Activated T-helper 2 cell treated with anti-CD3 and anti-CD28 coated beads, Interferon-gamma antibody, Interleukin-2, Interleukin-4, amounts not matched to agents 10 μg/mL and 5 μg/mL and 100 μg/mL, durations not matched to agents 14 hours and 24 hours and 36 hours (primary cell): ENCODE data around the gene POLN. TPM values are rescaled to one million over a fixed set of nuclear protein-coding genes. Genes with fewer than 3 reads are reported as not detected.

Experiments used
- DNase-seq: peaks from one replicate; pipeline ENCODE4 v3.0.0; 2021; ENCODE audit warnings: low spot score
- H3K27ac Mint-ChIP-seq: one replicate; pipeline ENCODE4 v1.8.0; 2021; ENCODE audit warnings: mixed read lengths
- H3K27me3 Mint-ChIP-seq: one replicate; pipeline ENCODE4 v1.8.0; 2021; ENCODE audit warnings: low read depth, mixed read lengths
- H3K36me3 Mint-ChIP-seq: one replicate; pipeline ENCODE4 v1.8.0; 2021; ENCODE audit warnings: low read depth, mixed read lengths
- H3K4me1 Mint-ChIP-seq: one replicate; pipeline ENCODE4 v1.8.0; 2021; ENCODE audit warnings: low read depth, mixed read lengths
- H3K4me3 Mint-ChIP-seq: one replicate; pipeline ENCODE4 v1.8.0; 2021; ENCODE audit warnings: low read depth, mild to moderate bottlenecking, moderate library complexity, mixed read lengths
- H3K9me3 Mint-ChIP-seq: one replicate; pipeline ENCODE4 v1.8.0; 2021; ENCODE audit warnings: mixed read lengths
- intact Hi-C: fragments of 100-400 bp; cut with micrococcal nuclease; formaldehyde crosslinking; loops from one replicate; pipeline ENCODE4 v1.15.1; 2023
- total RNA-seq: library from RNA; stranded (reverse); gene quantifications from 2 replicates; pipeline ENCODE4 v1.2.3, GENCODE V29; 2022

POLN gene
- total RNA-seq, 1 donor from 2014 or later = 1.4 TPM

DNA sequence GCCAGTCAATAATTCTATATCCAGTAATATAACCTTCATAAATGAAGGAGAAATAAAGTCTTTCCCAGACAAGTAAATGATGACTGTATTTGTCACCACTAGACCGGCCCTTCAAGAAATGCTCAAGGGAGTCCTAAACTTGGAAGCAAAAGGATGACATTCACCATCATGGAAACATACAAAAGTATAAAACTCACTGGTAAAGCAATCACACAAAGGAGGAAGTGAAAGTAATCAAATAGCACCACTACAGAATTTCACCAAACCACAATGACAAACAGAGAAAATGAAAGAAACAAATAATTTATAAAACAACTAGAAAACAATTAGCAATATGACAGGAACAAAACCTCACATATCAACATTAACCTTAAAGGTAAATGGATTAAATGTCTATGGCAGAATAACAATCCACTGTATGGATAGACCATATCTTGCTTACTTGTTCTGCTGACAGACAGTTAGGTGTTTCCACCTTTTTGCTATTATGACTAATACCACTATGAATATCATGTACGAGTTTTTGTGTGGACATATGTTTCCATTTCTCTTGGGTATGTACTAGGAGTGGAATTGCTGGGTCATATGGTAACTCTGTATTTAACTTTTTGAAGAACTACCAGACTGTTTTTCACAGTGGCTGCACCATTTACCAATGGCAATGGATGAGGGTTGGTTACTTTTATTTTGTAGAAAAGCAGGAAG is 137.9 kb downstream of the POLN start:
- Mint-ChIP-seq H3K27me3 (peaks cover 4% of the 10 kb centered on the region), H3K4me1 (peaks cover 2% of the 10 kb centered on the region), H3K27ac (no peak overlapping the region), H3K9me3 (peaks cover 34% of the 10 kb centered on the region), H3K4me3 (no peak overlapping the region), H3K36me3 (no peaks in the 10 kb centered on the region)
- DNase-seq = no peak
- intact Hi-C loops = no loop called here

DNA sequence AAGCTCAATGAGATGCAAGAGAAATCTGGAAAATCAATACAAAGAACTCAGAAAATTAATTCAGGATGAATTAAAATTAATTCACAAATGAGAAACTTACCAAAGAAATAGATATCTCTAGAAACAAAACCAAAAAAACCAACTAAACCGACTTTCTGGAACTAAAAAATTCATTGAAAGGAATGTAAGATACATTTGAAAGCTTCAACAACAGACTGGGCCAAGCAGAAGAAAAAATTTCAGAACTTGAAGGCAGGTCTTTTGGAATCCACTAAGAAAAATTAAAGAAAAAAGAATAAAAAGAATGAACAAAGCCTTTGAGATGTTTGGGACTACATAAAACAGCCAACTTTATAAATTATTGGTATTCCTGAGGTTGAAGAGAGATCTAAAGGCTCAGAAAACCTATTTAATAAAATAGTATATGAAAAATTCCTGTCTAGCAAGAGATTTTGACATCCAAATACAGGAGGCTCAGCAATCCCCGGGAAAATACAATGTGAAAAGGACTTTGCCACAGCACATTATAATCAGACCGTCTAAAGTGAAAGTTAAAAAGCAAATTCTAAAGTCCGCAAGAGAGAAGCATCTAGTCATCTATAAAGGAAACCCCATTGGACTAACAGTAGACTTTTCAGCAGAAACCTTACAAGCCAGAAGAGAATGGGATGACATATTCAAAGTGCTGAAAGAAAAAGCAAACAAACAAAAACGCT is 138.6 kb downstream of the POLN start:
- Mint-ChIP-seq H3K9me3 (peaks cover 34% of the 10 kb centered on the region), H3K36me3 (no peaks in the 10 kb centered on the region), H3K4me1 (peaks cover 2% of the 10 kb centered on the region), H3K27me3 (peaks cover 4% of the 10 kb centered on the region), H3K27ac (no peak overlapping the region), H3K4me3 (no peak overlapping the region)
- intact Hi-C loops = no loop called here
- DNase-seq = no peak

DNA sequence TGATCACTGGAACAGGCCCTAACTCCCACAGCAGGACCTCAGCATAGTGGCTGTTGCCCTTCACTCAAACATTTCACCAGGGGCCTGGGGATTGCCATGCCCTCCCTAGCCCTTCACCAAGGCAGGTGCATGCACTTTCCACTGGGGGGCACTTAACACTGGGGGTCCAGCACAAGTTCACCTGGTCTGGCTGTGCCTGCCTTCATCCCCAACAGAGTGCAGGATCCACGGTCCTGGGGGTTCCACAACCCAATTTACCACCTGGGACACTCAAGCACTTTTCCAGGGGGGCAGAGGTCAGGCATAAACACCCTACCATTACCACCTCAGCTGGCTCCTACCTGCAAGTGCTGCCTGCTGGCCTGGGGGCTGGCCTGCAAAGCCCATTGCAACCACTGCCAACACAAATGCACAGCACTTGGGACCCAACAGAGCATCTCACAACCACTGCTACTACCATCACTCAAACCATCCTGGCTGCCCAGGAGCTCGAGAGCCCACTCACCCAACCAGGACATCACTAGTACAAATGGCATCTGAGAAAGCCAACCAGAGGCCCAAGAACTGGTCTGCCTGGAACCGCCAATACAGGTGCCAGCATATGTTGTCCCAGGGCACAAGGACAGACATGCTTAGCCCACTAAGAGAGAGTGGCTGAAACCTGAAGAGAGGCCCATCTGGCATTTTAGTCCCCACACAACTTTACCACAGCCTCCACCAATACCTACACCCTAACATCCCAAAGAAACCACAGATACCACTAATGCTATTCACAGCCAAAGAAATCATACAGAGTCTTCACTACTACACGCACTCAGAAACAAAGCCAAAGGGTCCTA is 139.7 kb downstream of the POLN start:
- H3K27ac Mint-ChIP-seq = no peak overlapping the region
- intact Hi-C loops = no loop called here
- peaks cover 2% of the 10 kb centered on the region for H3K4me1 Mint-ChIP-seq
- peaks cover 4% of the 10 kb centered on the region for H3K27me3 Mint-ChIP-seq
- no peak overlapping the region for H3K4me3 Mint-ChIP-seq
- no peaks in the 10 kb centered on the region for H3K36me3 Mint-ChIP-seq
- no peak for DNase-seq
- H3K9me3 Mint-ChIP-seq = peaks cover 34% of the 10 kb centered on the region

DNA sequence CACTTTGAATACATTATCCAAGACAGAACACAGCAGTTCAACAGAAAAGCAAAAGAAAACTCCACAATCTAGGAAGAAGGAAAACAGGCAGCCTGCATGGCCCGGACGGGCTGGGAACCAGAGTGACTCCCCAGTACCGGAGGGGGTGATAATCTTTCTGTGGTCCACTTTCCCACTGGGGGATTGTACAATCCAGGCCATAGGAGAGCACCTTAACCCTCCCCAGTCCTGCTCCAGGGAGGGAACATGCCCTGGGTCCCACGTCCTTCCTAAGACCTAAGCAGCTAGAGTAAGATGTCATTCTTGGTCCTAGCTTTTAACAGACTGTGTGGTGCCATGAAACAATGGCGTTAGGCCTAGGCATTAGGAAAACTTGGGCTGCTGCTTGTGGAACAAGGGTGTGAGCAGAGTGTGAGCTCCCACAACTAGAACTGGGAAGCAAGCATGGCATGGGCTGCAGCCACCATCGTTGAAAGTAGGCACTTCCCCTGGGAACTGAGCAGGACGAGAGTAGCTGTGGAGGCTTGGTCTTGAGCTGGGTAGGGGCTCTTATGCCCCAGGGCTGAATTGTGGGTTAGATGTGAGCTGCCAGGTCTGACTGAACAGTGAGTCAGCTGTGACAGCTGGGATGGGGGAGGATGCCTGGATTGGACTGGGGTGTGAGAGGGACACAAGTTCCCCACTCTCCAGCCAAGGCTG is 140.4 kb downstream of the POLN start:
- Mint-ChIP-seq H3K9me3 (peaks cover 40% of the 10 kb centered on the region), H3K27ac (no peak overlapping the region), H3K4me1 (peaks cover 2% of the 10 kb centered on the region), H3K4me3 (no peak overlapping the region), H3K36me3 (no peaks in the 10 kb centered on the region), H3K27me3 (peaks cover 4% of the 10 kb centered on the region)
- intact Hi-C loops = no loop called here
- no peak for DNase-seq

DNA sequence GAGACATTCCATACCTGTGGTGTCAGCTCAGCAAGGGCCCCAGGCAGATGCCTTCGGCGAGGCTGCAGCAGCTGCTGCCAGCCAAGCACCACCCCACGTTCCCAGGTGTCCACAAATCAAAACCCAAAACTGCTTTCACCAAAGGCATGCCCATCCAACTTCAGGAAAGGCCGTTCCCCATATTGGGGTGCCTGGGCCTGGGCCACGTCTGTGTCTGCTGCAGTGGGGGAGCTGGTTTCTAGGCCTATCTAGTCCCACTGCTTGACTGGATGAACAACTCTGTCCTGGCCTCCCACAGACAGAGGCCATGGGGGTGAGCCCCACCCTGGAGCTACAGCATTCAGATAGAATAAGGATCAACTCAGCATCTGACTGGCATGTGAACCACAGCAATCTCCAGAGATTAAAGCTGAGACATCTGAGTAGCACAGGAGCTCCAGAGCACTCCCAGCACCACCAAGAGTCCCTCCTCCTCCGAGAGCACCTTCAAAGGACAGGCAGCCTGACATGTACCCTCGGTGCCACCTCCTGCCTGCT is 145.8 kb downstream of the POLN start:
- intact Hi-C loops = no loop called here
- no peak for DNase-seq
- H3K27ac Mint-ChIP-seq = no peak overlapping the region
- peaks cover 19% of the 10 kb centered on the region for H3K9me3 Mint-ChIP-seq
- no peaks in the 10 kb centered on the region for H3K36me3 Mint-ChIP-seq
- peaks cover 4% of the 10 kb centered on the region for H3K27me3 Mint-ChIP-seq
- no peaks in the 10 kb centered on the region for H3K4me1 Mint-ChIP-seq
- no peak overlapping the region for H3K4me3 Mint-ChIP-seq

DNA sequence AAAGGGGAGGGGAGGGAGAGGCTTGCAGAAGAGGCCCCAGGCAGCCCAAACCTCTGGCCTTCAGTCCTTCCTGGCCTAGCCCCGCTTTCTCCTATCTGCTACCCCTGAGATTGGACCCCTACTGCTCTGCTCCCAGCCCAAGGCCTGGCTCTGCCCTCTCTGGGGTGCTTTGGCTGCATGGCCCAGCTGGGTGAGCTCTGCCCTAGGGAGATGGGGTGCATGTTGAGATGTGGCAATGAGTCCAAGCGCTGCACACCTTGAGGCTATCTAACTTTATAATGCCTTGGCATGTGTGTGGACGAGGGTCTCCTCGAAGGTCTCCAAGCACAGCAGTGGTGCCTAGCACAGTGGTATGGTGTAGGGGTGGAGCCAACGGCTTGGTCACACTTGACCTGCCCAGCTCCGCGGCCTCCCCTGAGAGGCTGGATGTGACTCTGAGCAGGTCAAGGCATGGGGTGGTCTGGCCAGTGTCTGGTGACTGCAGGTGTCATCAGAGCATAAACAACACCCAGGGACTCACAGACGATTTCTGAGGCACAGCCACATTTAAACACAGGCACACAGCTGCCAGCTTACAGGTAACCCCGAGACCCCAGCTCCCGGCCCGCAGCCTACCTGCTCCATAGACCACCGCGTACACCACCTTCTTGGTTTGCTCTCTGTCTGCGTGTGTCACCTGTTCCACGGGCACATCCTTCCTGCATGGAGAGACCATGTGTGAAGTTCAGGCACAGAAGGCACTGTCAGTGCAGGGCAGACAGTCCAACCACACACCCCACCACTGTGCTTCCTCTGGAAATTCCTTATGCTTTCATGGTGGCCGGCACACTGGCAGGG is 146.5 kb downstream of the POLN start:
- no peak for DNase-seq
- H3K27me3 Mint-ChIP-seq = peaks cover 3% of the 10 kb centered on the region

DNA sequence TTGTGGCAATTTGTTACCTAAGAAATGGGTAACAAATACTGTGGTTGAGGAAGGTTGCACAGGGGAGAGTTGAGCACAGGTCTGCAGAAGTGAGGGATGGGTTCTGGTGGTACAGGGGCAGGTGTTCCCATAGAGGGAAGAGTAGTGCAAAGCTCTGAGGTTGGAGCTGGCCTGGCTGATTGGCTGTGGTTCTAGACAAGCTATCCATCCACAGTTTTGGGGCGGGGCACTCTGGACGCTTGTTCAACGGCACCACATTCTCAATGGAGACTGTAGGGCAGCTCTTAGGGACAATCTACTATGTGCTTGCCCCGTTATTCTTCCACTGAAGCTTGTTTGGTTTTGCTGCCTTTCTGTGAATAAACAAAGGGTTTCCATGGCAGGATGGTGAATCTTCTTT is 147.4 kb downstream of the POLN start:
- Mint-ChIP-seq H3K36me3 (no peaks in the 10 kb centered on the region), H3K9me3 (peaks cover 15% of the 10 kb centered on the region), H3K4me3 (no peak overlapping the region), H3K27me3 (peaks cover 4% of the 10 kb centered on the region), H3K27ac (no peak overlapping the region), H3K4me1 (no peaks in the 10 kb centered on the region)
- intact Hi-C loops = no loop called here
- no peak for DNase-seq

More for the DNA sequence above, 146.5 kb downstream of the POLN start:
- no peak overlapping the region for H3K4me3 Mint-ChIP-seq
- no peak overlapping the region for H3K27ac Mint-ChIP-seq
- intact Hi-C loops = no loop called here
- H3K36me3 Mint-ChIP-seq = no peaks in the 10 kb centered on the region
- no peaks in the 10 kb centered on the region for H3K4me1 Mint-ChIP-seq
- peaks cover 15% of the 10 kb centered on the region for H3K9me3 Mint-ChIP-seq

DNA sequence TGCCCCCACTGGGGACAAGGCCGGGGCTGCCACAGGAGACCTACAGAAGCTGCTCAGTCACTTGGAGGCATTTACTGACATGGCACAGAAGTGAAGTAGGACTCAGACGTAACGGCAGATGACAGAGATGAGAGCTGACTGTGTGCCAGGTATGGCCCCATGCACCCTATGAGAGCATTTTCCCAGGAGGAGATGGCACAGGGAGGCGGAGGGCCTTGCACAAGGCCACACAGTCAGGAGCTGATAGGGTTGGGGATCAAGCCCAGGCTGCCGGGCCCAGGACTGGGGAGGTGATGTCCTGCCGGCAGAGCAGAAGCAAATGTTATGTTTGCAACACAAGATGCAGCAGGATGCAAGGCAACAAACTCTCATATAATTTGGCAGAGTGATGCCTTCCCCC is 148.7 kb downstream of the POLN start:
- no peak overlapping the region for H3K4me3 Mint-ChIP-seq
- no peaks in the 10 kb centered on the region for H3K4me1 Mint-ChIP-seq
- DNase-seq = no peak
- peaks cover 12% of the 10 kb centered on the region for H3K9me3 Mint-ChIP-seq
- H3K27me3 Mint-ChIP-seq = peaks cover 13% of the 10 kb centered on the region
- no peaks in the 10 kb centered on the region for H3K36me3 Mint-ChIP-seq
- intact Hi-C loops = no loop called here
- H3K27ac Mint-ChIP-seq = no peak overlapping the region

DNA sequence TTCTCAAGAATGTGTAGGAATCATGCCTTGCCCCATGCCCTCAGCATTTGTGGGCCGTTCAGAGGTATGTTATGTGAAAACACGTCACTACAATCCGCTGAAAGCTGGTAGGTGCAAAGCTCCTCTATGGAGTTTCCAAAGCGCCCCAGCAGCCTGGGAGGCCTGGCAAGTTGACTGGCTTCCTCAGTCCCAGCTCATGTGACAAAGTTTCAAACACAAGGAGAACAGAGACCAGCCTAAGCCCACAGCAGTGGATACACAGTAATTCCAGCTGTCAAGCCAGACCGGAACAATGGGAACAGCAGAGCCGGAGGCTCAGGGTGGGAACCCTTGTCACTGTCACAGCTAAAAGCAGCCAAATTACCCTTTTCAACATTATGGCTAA is 149.3 kb downstream of the POLN start:
- H3K36me3 Mint-ChIP-seq = no peaks in the 10 kb centered on the region
- H3K27ac Mint-ChIP-seq = no peak overlapping the region
- DNase-seq = no peak
- H3K27me3 Mint-ChIP-seq = peaks cover 13% of the 10 kb centered on the region
- H3K9me3 Mint-ChIP-seq = peaks cover 12% of the 10 kb centered on the region
- no peaks in the 10 kb centered on the region for H3K4me1 Mint-ChIP-seq
- H3K4me3 Mint-ChIP-seq = no peak overlapping the region
- intact Hi-C loops = no loop called here

DNA sequence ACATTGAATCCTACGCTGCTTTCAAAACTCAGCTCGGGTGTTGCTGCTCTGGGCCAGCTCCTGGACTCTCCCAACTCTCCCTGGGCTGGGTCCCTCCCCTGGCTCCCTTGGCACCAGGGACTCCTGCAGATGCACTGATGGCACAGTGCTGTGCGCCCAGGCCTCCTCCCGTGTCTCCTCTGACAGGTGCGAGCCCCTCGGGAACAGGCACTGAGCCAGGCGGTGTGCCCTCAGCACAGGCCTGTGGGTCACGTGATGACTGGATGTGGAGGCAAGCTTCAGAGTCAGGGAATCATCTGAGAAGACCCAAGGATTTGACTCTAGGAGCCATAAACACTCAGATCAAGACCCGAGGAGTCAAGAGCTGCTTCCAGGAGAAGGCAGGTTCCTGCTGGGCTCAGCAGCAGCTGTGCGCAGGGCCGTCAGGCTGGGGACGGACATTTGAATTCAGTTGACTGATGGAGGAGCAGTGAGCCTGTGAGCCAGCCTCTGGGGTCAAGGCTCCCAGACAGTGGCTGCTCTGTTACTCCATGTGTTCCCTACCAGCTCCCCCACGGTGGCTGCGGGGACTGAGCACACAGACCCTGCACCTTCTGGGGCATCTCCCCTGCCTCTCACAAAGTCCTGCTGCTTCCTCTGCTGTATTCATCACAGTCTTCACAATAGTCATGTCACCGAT is 149.8 kb downstream of the POLN start:
- Mint-ChIP-seq H3K4me1 (no peaks in the 10 kb centered on the region), H3K27me3 (peaks cover 13% of the 10 kb centered on the region), H3K36me3 (no peaks in the 10 kb centered on the region), H3K4me3 (no peak overlapping the region), H3K9me3 (peaks cover 12% of the 10 kb centered on the region), H3K27ac (no peak overlapping the region)
- no peak for DNase-seq
- intact Hi-C loops = no loop called here

DNA sequence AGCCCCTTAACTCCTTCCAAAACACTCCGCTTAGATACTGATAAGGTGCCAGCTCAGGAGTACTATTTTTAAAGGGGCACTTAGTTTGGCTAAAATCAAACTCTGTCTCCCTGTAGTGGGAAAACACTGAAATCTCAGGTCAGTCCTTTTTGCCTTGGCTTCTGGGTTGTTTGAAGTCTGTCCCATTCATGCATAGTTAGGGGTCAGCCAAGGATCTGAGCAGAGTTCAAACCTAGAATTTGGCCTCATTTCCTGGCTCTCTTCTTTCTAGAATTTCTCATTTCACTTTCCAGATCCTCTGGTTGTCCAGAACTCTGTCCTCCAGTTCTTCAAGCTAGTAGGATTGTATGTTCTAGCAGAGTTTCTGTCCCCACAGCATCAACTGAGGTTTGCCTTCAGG is 151.3 kb downstream of the POLN start:
- Mint-ChIP-seq H3K9me3 (peaks cover 3% of the 10 kb centered on the region), H3K36me3 (no peaks in the 10 kb centered on the region), H3K27ac (no peak overlapping the region), H3K27me3 (peaks cover 13% of the 10 kb centered on the region), H3K4me1 (no peaks in the 10 kb centered on the region), H3K4me3 (no peak overlapping the region)
- no peak for DNase-seq
- intact Hi-C loops = no loop called here
